Aorta (tissue), 5 donors: ENCODE data around the gene ARID5A. TPM values are rescaled to one million over a fixed set of nuclear protein-coding genes. Genes with fewer than 3 reads are reported as not detected.
A peak's percentile ranks its signal among the peaks of the same experiment; 100 is the strongest.

Source experiments
- ATAC-seq: fragments of 200-7000 bp; cut with Tn5 transposase; one replicate; pipeline ENCODE4 v1.9.1; 2022; ENCODE audit warnings: moderate library complexity; ENCODE audit not compliant: low FRiP score
- DNase-seq, 2 donors: peaks; one replicate each; pipeline ENCODE4 v3.0.0-alpha.2; 2020
- H3K27ac ChIP-seq, 2 donors: one replicate each; pipeline ENCODE4 v1.5.1; 2013; ENCODE audit warnings: low read length in 2 of 2, mild to moderate bottlenecking in 2 of 2, moderate library complexity in 2 of 2, control low read depth in 1 of 2, inconsistent platforms in 1 of 2, low read depth in 1 of 2
- H3K27me3 ChIP-seq, 2 donors: one replicate each; pipeline ENCODE4 v1.6.1; 2013; ENCODE audit warnings: control low read depth in 1 of 2, low read length in 1 of 2, mild to moderate bottlenecking in 1 of 2, moderate library complexity in 1 of 2; ENCODE audit not compliant: insufficient read depth in 2 of 2, control insufficient read depth in 1 of 2
- H3K36me3 ChIP-seq, 2 donors: one replicate each; pipeline ENCODE4 v1.6.1; 2013; ENCODE audit warnings: control low read depth in 1 of 2, low read length in 1 of 2, mild to moderate bottlenecking in 1 of 2; ENCODE audit not compliant: insufficient read depth in 2 of 2, control insufficient read depth in 1 of 2
- H3K4me1 ChIP-seq, 2 donors: one replicate each; pipeline ENCODE4 v1.6.1; 2013; ENCODE audit warnings: low read length in 2 of 2, control low read depth in 1 of 2, mild to moderate bottlenecking in 1 of 2, moderate library complexity in 1 of 2; ENCODE audit not compliant: insufficient read depth in 2 of 2, control insufficient read depth in 1 of 2
- H3K4me3 ChIP-seq, 2 donors: one replicate each; pipeline ENCODE4 v1.5.1; 2013; ENCODE audit warnings: low read length in 2 of 2, control low read depth in 1 of 2, mild to moderate bottlenecking in 1 of 2
- H3K9me3 ChIP-seq: one replicate; pipeline ENCODE4 v1.6.1; 2013; ENCODE audit warnings: mild to moderate bottlenecking, low read length; ENCODE audit not compliant: control insufficient read depth
- WGBS, 2 donors: extraction: QIAGEN DNeasy Blood & Tissue Kit; methylation state at CpG; one replicate each; pipeline ENCODE4 v1.1.7; 2013; 5-methylcytosine and 5-hydroxymethylcytosine counted together
- intact Hi-C, 2 donors: fragments of 100-400 bp; cut with DNase I; formaldehyde crosslinking; loops; one replicate each; pipeline versions ENCODE4 v1.14.2 to v1.15.0; 2022
- polyA plus RNA-seq, 2 donors: library from polyadenylated mRNA; stranded (reverse); fragments of 200-250 nt; gene quantifications; one replicate each; pipeline ENCODE4 v1.2.3, GENCODE V29; 2013
- total RNA-seq, 2 donors: library from RNA; stranded (reverse); fragmentation: NEBNext Ultra II Directional; extraction: Animal tissue kit (Norgen Biotek cat#: 25700); gene quantifications; one replicate each; pipeline ENCODE4 v1.2.1, GENCODE V29; 2021
- donor health status: healthy with polysubstance abuse.
- donor health status: Bipolar disorder and iron deficiency.
- donor health status: DM: no; HTN: no; CAD: no.
- donor health status: DM: no; HTN: no; CAD: no.
- donor health status: DM: yes; HTN: yes; CAD: no.

ARID5A gene
- total and polyA plus RNA-seq, 4 donors = 51.5 to 264 (median 182) TPM

DNA sequence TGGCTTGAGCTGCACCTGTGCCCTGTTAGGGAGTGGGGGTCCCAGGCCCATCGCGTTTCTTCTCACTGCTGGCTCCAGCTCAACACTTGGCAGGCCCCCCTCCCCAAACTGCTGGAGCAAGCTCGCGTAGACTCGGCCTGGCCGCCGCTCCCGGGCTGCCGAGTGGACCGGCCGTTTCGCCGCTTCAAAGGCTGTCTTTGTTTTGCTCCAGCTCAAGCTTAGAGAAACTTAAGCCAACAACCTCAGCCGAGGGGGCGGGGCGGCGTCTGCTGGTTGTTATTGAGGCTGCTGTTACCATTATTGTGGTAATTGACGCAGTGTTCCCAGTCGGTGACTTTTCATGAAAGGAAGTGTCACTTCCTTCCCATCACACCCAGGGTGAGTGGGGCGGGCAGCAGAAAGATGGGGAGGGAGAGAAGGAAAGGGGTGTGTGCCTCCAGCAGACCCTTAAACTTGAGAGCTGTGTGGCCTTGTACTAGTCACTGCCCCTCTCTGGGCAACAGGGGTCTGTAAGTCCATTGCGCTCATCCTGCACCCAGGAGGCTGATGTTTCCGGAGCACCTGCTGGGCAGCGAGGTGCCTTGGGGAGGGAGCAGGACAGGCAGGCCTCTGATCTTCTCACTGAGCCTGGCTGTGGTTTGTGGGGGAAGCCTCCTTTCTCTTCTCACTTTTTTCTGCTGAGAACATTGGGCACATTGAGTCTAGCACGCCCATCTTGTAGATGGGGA, 2.1 kb downstream of the ARID5A start:
- ATAC-seq (peak; percentile 44), DNase-seq (peak; percentile 93)
- Histone ChIP-seq H3K27ac (peak overlapping the region; percentile 24 to 75), H3K36me3 (no peaks in the 10 kb centered on the region), H3K9me3 (no peaks in the 10 kb centered on the region), H3K27me3 (no peaks in the 10 kb centered on the region), H3K4me3 (peak overlapping the region; percentile 59 to 90), H3K4me1 (no peaks in the 10 kb centered on the region)
- whole genome bisulfite sequencing, 2 donors = 13% methylated on average over 24 of the region's 24 CpGs
- intact Hi-C loops = loop anchor here in 1 of 2 donors (10.0 kb wide), 1 partner anchor 96 kb away; the partner anchor contains the start of gene KANSL3

DNA sequence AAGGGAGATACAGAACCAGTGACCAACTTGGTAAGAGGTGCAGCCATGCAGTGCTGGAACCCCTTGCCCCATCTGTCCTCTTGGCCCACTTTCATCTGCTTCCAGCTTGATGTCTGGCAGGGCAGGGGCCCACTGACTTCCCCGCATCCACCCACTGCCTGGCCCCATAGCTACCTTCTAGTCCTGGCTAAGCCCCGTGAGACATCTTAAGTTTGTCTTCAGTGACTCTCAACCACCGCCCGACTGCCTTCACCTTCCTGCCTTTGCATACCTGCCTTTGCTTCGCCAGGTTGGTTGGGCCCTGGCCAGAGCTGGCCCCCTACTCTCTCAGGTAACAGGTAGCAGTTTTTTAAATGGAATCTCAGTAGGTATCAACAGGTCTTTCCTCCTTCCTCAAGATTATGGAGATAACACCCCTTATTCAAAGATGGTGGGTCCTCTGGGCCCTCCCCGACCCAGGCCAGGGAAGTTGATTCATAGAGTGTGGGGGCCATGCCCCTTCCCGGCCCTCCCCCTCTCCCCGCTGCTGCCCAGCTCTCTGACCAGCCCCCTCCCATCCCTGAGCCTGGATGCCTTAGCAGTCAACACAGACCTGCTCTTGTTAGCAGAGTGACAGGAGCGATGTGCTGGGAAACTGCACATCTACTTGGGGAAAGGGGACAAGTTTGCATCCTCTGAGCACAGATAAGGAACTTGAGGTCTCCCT, 2.8 kb downstream of the ARID5A start:
- peak overlapping the region; percentile 11 to 59 for H3K4me3 ChIP-seq
- H3K36me3 ChIP-seq = no peaks in the 10 kb centered on the region
- peak; percentile 46 to 68 for DNase-seq
- no peak for ATAC-seq
- H3K9me3 ChIP-seq = no peaks in the 10 kb centered on the region
- peak overlapping the region in 1 of 2 donors; percentile 9 for H3K27ac ChIP-seq
- intact Hi-C loops = loop anchor here in 1 of 2 donors (10.0 kb wide), 1 partner anchor 95 kb away; the partner anchor contains the start of gene KANSL3
- no peaks in the 10 kb centered on the region for H3K27me3 ChIP-seq
- H3K4me1 ChIP-seq = no peaks in the 10 kb centered on the region
- WGBS, 2 donors = 62 to 64% methylated on average over 9 of the region's 9 CpGs

DNA sequence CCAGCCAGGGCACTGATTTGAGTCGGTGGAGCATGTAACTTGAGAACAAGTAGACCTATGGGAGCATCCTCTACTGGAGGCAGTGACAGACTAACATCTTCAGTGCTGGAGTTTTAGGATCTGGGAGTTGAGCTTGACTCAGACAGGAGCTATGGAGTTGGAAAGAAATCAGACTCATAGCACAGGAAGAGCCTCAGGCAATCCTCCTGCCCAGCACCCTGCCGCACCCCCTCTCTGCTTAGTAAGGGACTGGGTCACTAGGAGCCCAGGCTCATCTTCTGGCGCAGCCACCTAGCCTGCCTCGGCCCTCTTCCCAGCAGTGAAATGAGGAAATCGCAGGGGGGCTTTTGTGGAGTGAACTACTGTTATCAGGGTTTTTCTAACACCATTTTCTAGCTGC, 3.6 kb downstream of the ARID5A start:
- WGBS, 2 donors = 64 to 65% methylated on average over 5 of the region's 5 CpGs
- H3K4me1 ChIP-seq = no peaks in the 10 kb centered on the region
- intact Hi-C loops = no loop called here
- H3K9me3 ChIP-seq = no peaks in the 10 kb centered on the region
- no peak for ATAC-seq
- H3K36me3 ChIP-seq = no peaks in the 10 kb centered on the region
- peak overlapping the region in 1 of 2 donors; percentile 6 for H3K27ac ChIP-seq
- no peaks in the 10 kb centered on the region for H3K27me3 ChIP-seq
- peak overlapping the region in 1 of 2 donors; percentile 59 for H3K4me3 ChIP-seq
- DNase-seq = peak in 1 of 2 donors; percentile 45

DNA sequence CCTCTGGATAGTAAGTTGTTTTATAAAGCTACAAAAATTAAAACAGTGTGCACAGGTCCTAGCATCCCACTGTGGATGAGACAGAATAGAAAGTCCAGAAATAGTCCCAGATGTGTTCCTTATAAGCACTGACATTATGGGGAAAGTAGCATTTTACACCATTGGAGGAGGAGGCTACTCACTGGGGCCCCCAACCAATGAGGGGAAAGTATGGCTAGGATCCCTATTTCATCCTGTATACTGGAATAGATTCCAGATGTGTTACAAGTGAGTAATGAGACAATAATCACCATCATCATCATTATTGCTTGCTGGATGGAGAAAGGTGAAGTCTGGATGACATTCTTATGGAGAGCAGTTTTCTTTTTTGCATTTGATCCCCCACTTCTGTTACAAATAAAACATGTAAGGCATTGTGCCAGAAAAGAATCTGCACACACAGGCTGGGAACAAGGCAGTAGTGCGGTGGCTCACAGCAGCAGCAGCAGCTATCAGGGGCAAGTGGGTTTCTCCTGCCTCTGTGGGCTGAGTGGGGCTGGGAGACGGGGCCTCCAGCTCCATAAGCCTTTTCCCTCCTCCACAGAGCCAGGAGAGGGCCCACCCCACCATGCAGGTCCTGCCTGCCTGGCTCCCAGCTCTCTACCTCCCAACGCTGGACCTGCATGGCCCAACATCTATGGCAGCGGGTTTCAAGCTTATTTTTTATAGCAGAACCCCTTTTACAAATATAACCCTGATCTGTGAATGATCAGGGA, 5.0 kb downstream of the ARID5A start:
- no peaks in the 10 kb centered on the region for H3K27me3 ChIP-seq
- peak; percentile 31 to 44 for DNase-seq
- H3K4me1 ChIP-seq = no peaks in the 10 kb centered on the region
- intact Hi-C loops = no loop called here
- H3K36me3 ChIP-seq = no peaks in the 10 kb centered on the region
- H3K9me3 ChIP-seq = no peaks in the 10 kb centered on the region
- ATAC-seq = no peak
- H3K27ac ChIP-seq = peak overlapping the region in 1 of 2 donors; percentile 26
- H3K4me3 ChIP-seq = no peak overlapping the region
- 63 to 70% methylated on average over 4 of the region's 4 CpGs for WGBS, 2 donors

DNA sequence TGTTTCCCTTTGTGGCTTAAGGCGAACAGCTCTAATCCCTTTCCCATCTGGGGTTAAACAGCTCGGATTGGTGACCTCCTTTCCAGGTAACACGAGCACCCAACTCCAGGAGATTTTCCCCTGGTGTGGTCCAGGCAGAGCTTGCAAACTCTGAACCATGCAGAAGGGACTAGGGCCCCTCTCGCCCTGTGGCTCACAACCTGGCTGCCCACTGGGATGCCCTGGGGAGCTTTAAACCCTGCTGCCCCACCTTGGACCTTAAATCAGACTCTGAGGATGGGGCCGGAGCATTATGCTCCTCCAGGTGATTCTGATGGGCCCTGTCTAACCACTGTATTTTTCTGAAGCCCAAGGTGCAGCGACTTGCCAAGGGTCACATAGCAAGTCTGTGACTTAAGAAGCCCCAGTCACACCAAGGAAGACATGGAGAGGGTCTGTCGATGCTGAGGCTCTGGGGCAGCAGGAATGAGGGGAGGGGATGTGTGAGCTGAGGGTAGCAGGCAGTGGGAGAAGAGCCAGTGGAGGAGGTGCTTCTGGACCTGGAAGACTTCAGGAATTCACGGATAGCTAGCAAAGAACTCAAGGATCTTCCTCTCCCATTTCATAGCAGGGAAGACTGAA, 5.9 kb downstream of the ARID5A start:
- Histone ChIP-seq H3K9me3 (no peaks in the 10 kb centered on the region), H3K27me3 (no peaks in the 10 kb centered on the region), H3K4me1 (no peaks in the 10 kb centered on the region), H3K4me3 (no peak overlapping the region), H3K27ac (no peak overlapping the region), H3K36me3 (no peaks in the 10 kb centered on the region)
- ATAC-seq = no peak
- intact Hi-C loops = no loop called here
- 87 to 88% methylated on average over 8 of the region's 8 CpGs for WGBS, 2 donors
- DNase-seq = peak in 1 of 2 donors; percentile 50

DNA sequence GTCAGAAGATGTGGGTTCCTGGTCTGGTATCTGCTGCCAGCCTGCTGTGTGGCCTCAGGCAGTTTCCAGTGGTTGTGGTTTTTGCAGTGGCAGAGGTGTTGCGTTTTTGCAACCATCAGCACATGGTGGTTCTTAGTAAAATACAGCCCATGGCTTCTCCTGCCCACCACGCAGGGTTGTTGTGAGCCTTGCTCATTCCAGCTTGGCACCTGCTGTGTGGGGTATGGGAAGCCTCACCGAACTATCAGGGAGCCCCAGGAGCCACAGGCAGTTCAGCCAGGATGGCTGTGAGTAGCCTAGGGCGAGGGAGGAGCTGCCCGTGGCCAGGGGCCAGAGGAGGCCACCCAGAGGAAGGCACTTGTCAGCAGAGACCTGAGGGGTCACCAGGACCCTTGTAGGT, 9.8 kb downstream of the ARID5A start:
- Histone ChIP-seq H3K27me3 (no peaks in the 10 kb centered on the region), H3K4me1 (no peaks in the 10 kb centered on the region), H3K27ac (peak overlapping the region in 1 of 2 donors; percentile 22), H3K9me3 (no peaks in the 10 kb centered on the region), H3K4me3 (no peak overlapping the region), H3K36me3 (peaks cover 0 to 7% of the 10 kb centered on the region in 2 donors)
- WGBS, 2 donors = 90 to 95% methylated on average over 5 of the region's 5 CpGs
- DNase-seq (peak in 1 of 2 donors; percentile 71), ATAC-seq (no peak)
- intact Hi-C loops = no loop called here

DNA sequence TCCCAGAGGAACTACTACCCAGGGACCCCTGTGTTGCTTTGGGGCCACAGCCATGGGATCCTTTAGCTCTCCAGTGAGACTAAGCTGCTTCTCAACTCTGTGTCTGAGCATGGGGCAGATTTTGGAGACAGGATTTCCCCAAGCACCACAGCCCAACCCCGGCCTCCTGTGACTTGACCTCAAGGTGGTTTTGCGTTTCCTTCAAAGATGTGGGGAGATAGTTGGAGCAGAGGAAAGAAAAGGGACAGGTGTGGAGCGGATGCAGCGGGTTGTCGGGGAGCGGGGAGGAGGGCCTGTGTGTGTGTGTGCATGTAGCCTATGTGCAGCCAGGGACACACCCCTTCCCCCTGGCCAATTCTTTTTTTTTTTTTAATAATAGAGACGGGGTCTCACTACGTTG, 10.2 kb downstream of the ARID5A start:
- WGBS, 2 donors = 71 to 74% methylated on average over 8 of the region's 8 CpGs

DNA sequence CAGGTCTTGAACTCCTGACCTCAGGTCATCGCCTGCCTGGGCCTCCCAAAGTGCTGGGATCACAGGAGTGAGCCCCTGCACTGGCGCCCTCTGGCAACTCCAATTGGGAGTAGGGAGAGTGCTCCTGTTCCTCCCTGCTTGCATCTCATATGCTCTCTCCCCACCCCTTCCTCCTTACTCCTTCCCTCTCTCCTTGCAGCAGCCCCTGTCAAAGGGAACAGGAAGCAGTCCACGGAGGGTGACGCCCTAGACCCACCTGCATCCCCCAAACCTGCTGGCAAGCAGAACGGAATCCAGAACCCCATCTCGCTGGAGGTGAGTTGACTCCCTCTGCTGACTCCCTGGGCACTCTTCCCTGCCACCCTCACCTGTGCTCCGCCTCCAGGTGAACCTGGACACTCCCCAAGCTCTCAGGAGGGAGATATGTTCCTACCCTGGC, 10.7 kb downstream of the ARID5A start:
- Histone ChIP-seq H3K4me3 (no peak overlapping the region), H3K27ac (peak overlapping the region in 1 of 2 donors; percentile 5), H3K9me3 (no peaks in the 10 kb centered on the region), H3K36me3 (peaks cover 0 to 8% of the 10 kb centered on the region in 2 donors), H3K4me1 (no peaks in the 10 kb centered on the region), H3K27me3 (no peaks in the 10 kb centered on the region)
- DNase-seq = peak in 1 of 2 donors; percentile 68
- WGBS, 2 donors = 78 to 85% methylated on average over 7 of the region's 7 CpGs
- no peak for ATAC-seq
- intact Hi-C loops = no loop called here

More for the DNA sequence above, 10.2 kb downstream of the ARID5A start:
- no peaks in the 10 kb centered on the region for H3K9me3 ChIP-seq
- no peak overlapping the region for H3K4me3 ChIP-seq
- H3K36me3 ChIP-seq = peaks cover 0 to 8% of the 10 kb centered on the region in 2 donors
- no peak for ATAC-seq
- peak overlapping the region in 1 of 2 donors; percentile 22 for H3K27ac ChIP-seq
- H3K4me1 ChIP-seq = no peaks in the 10 kb centered on the region
- DNase-seq = peak in 1 of 2 donors; percentile 60
- intact Hi-C loops = no loop called here
- no peaks in the 10 kb centered on the region for H3K27me3 ChIP-seq
